Stimulated activated CD4-positive, alpha-beta T cell treated with anti-CD3 and anti-CD28 coated beads, Interleukin-1b, Interleukin-23, amount 100 ng/mL, for 4 hours (primary cell): ENCODE measurements around the gene OCA2.
"Not testable (repeated sequence)": the region's sequence is repeated elsewhere in the genome, so short reads cannot be mapped to it uniquely, and the experiment has no call there.

ENCODE experiments used
- DNase-seq, 2 donors: peaks; one replicate each; pipeline ENCODE4 v3.0.0-alpha.2; 2020; ENCODE audit warnings: low read depth in 2 of 2

OCA2 gene

DNA sequence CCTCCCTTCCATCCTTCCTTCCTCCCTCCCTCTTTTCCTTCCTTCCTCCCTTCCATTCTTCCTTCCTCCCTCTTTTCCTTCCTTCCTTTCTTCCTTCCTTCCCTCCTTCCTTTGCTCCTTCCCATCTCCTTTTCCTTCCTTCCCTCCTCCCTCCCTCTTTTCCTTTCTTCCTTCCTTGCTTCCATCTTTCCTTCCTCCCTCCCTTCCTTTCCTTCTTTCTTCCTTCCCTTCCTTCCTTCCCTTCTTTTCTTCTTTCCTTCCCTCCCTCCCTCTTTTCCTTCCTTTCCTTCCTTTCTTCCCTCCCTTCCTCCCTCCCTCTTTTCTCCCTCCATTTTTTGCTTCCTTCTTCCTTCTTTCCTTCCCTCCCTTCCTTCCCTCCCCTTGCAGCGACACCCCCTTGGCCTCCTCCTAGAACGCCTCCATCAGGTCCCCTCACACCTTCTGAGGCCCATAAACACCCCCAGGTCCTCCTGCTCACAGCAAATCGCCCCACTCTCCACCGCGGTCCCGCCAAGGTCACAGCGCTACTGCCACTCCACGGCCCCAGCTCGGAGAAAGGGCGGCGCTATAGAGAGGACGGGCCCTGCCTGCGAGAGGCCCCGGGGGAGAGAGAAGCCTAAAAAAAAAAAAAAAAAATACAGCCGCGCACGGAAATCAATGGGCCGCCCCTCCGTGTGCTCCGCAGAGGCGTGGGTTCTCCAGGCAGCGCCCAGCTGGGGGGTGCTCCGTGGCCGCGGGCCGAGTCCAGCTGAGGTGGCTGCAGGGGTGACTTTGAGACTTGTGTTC lies 328.2 kb downstream of the OCA2 start:
- no peak for DNase-seq

DNA sequence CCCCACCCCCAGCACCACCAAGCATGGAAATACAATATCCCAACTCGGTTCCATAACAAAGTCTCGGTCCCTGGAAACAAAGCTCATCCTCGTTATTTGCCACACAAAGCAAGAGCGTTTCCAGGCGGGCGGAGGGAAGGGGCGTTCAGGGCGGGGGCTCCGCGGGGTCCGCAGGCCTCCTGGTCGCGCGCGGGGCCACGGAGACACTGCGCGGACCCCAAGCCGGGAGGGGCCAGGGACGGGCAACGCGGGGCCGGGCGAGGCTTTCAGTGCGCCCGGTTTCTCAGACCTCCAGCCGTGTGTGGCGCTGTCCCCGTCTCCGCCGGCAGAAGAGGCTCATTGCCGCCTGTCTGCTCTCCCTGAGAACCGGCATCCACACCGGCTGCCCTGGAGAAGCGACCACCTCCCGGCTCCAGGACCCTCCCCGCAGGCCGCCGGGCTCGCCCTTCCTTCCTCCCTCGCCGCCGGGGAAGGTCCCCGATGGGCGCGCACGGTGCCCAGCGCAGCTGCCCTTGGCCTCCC lies 329.0 kb downstream of the OCA2 start:
- DNase-seq = no peak

DNA sequence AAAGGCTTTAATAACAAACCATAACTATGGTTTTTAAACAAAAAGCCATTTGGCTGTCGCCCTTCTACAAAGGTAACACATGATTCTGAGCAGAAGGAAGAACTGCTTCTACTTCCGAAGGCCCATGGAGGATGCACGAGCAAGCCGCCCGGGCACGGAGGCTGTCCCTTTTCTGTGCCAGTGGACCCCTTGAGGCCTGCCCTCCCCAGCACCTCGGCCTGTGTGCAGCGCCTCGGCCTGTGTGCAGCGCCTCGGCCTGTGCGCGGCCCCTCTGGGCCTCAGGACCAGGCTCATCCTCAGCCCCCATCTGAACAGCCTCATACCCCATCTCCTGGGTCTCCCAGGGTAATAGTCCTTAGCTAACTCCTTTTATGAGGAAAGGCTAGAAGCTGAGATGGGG lies 329.5 kb downstream of the OCA2 start:
- DNase-seq = no peak

DNA sequence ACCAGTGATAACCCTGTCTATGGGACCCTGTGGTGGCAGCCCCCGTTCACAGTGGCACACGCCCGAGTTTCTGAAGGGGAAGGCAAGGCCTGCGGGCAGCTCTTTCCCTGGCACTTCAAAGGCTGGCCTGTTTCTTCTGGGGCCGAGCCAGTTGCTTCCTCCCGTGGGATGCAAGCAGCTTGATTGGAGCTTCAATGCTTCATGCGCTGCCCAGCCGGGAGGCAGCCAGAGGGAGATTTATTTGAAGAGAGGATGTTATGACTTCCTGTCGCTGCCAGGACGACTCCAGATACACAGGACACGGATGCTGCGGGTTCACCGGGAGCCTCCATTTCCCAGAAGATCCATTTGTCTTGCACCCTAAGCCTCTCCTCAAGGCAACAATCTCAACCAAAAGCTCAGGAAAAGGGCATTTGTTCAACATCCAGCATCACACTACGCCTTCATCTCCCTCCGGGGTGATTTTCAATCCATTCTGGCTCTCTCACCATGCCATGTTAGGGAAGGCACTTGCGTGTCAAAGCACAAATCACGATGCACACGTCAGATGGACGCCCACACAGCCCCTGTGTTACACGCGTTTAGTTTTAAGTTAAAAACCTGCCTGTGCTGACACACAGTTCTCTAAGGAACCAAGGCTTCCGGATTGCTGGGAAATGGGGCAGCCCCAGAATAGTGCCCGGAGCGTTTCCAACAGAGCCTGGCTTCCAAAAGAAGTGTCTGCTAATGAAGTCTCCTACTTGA lies 330.2 kb downstream of the OCA2 start:
- no peak for DNase-seq

DNA sequence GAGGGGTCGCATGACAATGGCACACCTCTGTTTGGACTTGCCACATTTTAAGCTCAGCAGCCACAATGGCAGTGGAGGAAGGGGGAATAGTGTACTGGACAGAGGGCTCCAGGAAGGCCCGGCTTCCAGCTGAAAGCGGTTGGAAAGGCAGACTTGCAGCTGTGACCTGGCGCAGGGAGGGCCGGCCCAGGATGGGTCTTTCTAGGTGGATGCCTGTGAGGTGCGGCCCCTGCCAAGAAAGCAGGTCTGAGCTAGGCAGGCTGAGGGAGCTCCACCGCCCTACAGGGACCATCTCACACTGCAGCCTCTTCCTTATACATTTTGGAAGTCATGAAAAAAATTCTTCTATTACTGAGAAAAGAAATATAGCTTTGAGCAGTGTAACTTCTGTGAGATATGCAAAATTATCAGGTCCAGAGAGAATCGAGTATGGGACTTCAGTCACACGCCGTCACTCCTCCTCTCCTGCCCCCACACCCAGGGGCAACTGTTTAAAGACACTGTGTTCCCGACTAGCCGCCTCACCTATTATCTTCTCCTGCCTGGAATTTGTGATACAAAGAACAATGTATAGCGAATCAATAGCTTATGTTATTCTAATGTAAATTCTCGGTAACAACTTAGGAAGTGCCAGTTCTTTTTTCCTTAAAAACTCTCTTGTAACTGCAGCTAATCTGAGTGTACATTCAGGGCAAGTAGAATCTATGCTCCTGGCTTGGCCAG lies 331.0 kb downstream of the OCA2 start:
- no peak for DNase-seq

DNA sequence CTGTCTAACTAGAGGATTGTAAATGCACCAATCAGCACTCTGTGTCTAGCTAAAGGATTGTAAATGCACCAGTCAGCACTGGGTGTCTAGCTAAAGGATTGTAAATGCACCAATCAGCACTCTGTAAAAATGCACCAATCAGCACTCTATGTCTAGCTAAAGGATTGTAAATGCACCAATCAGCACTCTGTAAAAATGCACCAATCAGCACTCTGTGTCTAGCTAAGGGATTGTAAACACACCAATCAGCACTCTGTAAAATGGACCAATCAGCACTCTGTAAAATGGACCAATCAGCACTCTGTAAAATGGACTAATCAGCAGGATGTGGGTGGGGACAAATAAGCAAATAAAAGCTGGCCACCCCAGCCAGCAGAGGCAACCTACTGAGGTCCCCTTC lies 331.7 kb downstream of the OCA2 start:
- not testable (repeated sequence) for DNase-seq

DNA sequence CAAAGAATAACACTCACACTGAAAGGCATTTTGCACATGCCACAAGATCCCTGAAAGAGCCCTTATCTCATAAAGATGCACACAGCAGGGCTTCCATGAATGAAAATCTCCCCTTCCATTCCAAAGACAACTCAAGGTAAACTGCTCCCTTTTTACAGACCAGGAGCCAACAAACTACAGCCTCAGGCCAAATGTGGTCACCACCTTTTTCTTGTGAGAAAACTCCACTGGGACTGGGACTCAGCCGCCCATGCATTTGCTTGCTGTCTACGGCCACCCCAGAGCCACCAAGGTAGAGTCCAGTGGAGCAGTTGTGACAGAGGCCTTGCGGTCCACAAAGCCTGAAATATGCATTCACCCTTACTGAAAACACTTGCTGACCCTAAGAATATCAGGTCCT lies 334.8 kb downstream of the OCA2 start:
- DNase-seq = no peak

DNA sequence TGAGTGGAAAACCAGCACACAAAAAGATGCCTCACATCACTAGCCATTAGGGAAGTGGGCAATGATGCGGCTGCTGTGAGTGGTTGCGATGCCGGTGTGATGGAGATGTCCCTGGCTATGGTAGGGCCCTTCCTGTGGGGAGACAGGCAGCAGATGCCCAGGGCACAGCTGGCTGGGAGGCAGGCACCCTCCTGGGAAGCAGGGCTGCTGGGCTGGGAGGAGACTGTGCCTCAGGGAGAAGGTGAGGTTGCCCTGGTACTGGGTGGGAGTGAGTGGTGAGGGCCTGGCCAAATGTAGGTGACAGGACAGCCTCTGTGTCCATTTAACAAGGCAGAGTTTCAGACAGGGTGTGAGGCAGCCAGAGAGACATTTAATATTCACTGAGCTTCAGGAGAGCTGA lies 335.6 kb downstream of the OCA2 start:
- DNase-seq = no peak

DNA sequence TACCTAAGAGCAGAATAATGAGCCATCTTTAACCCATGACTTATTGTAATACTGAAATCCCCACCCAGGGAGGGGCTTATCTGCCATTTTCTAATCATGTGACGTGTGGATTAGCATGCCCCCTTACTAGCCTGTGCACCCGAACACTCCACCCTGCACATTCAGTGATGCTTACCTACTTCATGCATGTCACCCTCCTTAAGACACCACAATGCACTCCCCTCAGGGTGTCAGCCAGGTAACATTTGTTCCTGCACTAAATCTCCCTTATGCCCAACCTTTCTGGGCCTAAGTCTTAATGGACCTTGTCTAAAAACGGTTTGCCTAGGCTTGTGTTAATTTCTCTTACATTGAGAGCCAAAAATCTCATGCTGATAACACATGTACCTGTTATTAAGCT lies 336.6 kb downstream of the OCA2 start:
- DNase-seq = no peak

DNA sequence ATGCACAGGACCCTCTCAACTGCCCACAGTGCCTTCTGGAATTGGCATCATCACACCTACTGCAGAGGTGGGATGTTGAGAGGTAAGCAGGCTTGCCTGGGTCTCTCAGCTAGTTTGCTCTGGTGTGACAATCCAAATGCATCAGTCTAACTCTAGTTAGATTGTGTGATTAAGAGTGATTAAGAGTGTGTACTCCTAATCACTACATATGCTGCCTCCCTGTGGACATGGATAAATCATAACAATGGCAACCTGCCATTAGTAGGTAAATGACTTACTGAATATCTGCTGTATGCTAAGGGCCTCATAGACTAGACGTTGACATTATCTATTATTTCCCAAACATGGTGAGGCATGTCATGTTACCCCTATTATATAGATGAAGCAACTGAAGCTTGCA lies 342.1 kb downstream of the OCA2 start:
- DNase-seq = no peak

DNA sequence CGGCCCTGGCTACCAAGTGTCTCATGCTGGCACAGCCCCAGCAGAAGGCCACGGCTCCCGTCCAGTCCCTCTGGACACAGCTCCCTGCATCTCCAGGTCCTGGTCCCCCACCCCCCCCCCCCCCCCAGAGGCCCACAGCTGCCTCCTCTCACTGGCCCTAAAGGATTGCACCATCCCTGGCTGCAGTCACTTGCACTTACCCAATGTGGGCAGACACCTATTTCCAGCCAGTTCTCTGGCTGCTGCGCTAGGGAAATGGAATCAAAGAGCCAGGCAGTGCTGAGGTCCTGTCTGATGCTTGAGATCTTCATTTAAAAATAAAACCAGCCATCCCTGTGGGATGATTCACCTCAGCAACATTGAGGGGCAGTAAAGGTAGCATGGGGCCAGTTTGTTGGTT lies 346.4 kb downstream of the OCA2 start:
- DNase-seq = no peak

DNA sequence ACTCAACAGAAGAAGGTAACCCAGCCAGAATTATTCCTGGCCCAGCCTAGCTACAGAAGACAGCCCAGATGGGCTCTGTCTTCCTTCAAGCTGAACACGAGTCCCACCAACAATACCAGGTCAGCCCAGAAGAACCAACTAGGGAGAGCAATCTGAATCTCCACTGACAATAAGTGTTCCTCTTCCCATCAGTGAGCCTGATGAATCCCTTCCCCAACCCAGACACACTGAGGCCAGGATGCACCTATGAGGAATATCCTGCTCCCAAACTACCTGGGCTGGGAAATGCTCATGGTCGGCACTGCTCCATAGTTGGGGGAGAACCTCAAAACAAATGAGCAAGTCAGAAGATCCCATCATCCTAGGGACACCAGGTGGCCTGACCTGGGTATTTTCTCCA lies 351.1 kb downstream of the OCA2 start:
- no peak for DNase-seq

DNA sequence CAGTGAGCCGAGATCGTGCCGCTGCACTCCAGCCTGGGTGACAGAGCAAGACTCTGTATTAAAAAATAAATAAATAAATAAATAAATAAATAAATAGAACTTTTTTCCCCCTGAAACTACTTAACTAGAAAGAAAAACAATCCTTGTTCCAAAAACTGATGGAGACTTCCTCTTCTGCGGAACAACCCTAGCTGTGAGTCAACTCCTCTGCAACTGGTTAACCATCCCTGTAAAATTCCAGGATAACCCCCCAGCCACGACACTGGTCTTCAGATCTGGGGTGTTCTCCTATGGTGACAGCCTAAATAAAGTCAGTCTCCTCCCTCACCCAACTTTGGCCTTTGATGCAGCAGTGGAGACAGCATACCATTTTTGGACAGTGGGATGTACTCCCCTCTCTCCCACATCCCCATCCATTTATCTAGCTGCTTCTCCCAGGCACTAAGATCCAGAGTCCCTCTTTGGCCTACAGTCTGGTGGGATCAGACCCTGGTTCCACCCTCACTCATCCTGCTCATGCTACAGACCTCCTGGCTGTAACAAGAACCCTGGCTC lies 352.6 kb downstream of the OCA2 start:
- DNase-seq = no peak

DNA sequence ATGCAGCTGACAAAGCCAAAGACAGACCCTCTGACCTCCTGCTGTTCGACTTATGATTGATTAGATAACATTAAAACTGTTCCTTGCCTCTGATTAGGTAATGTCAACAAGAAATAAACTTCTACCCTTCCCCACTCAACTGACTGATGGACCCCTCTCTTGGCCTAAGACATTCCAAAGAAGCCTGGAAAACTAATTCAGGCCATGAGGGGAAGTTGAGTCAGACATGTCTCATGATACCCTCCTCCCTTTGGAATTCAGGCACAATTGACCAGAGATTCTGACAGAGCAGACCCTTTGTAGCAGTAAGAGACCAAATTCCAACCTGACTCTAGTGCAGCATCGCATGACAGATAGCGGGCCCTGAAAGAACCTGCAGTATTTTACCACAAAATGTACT lies 354.5 kb downstream of the OCA2 start:
- DNase-seq = no peak

DNA sequence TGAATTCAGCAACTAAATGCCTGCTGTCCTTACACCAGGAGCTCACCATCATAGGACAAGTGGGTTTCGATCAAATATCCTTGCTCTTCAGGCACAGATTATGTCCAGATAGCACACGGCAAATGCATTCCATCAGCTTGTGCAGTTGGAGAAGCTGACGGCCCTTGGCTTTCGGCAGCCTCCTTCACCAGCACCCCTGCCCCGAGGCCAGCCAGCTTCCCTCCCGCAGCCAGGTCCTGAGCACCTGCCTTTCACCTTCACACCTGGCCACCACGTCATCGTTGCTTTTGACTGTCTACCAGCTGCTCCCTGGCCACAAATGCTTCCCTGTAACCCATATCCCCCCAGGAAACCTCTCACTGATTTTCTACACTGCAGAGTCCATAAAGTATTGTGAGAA lies 355.5 kb downstream of the OCA2 start:
- no peak for DNase-seq

DNA sequence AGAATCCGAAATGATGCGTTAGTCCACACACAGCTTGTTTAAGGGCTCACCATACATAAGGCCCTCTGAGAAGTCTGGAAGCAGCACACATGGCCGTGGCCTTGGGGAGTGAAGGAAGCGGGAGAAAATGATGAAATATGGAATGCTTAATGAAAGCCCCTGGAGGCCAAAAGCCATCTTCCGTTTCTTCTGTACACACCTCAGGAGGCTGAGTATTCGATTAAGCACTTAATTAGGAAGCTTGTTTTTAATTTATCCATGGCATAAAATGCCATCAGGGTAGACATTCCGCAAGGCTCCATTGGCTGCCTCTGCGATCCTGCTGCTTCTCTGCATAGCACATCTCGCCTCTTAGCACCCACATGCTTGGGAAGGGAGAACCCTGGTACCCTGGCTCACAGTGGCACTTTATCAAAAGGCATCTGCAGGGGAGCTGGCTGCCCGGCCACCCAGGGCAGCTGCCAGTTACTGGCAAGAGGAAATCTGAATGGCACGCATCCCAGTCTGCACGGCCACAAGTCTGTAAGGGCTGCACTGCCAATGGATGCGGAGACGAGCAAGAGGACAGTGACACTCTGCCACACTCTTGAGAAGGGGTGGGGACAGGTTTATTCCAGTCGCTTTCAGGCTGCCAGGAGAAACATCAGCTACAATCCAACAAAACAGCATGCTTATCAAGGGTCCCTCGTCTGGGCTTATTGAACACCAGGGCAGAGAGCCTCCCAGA lies 356.2 kb downstream of the OCA2 start:
- no peak for DNase-seq

DNA sequence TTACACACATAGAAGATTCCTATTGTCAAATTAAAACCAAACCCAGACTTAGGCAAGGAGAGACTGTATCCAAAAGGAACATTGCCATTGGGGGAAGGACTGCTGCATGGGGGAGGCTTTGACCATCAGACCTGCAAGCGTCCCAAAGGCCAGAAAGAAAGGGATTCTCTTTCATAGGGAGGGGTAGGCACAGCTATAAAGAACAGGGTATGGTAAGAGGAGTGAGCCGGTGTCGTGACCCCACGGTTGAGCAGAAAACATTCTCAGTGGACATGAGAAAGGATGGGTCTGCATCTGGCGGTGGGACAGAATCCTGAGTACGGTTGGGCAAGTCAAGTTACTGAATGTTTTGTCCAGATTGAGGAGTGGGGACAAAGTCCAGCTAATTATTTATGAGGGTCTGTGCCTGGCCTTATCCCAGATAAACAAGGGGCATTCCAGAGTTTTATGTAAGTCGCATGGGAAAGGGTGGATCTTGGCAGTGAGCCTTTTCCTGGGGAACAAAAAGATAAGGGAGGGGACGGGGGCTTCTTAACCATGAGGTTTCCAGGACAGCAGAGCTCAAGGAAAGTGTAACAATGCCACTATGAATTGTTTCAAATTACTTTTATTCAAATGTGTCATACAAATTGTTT lies 357.8 kb downstream of the OCA2 start:
- no peak for DNase-seq

DNA sequence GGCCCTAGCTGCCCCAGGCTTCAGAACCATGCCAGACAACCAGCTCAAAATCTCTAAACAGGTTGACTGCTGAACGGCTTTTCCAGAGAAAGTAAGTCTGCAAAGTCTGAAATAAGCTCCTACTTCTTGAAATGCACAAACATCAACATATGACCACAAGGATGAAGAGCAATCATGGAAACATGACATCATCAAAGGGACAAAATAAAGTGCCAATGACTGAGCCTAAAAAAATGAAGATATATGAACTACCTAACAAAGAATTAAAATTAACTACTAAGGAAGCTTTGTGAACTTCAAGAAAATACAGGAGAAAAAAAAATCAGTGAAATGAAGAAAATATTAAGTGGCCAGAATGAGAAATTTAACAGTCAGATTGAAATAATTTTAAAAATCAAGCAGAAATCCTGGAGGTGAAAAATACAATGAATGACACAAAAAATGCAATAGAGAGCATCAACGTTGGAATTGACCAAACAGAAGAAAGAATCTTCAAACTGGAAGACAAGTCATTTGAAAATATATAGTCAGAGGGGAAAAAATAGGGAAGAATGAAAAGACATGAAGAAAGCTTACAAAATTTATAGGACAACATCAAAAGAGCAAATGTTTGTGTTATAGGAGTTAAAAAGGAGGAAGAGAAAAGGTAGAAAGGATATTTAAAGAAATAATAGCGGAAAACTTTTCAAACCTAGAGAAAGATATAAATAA lies 364.2 kb downstream of the OCA2 start:
- no peak for DNase-seq

DNA sequence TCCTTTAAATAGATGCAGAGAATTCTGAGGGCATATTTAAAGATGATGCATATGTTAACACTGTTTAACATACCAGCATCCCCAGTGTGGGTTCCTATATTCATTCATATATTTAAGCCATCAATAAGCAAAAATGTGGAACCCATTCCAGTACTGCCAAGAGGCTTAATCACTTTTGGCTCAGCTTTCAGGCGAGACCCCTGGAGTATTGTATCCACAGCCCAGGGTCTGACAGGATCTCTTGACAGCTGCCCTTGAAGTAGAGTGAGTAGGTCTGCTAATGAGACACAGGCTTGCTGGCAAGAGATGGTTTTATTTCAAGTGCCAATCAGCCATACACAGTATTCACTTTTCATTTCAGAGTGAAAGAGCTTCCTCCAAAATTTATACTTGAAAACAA lies 367.3 kb downstream of the OCA2 start:
- no peak for DNase-seq

DNA sequence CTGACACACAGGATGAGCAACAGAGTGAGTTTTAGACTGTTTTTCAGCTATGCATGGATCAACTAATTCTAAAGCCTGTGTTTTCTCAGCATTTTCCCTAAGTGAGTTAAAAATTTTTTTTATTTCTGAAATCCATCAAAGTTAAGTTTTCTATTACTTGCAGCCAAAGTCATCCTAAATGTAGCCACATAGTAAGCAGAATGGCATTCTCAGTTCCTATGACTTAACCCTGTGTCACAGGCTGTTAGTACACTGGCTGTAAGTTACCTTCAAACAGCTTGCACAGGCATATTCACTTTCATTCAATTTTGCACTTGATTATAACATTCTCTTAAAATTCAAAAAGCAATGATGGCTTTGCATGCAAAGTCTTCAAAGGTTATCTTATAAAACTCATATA lies 368.2 kb downstream of the OCA2 start:
- DNase-seq = no peak
